GM12878 (cell line): ENCODE measurements around the gene CLASP1.

Experiments
- ASH2L ChIP-seq: fragments of 300-600, 200-600 bp; sonication (generic); IDR thresholded peaks from 2 replicates; pipeline ENCODE4 v1.6.1; 2017; ENCODE audit warnings: low read depth, mild to moderate bottlenecking, borderline replicate concordance
- ATF2 ChIP-seq: IDR thresholded peaks from 2 replicates; pipeline ENCODE4 v1.6.1; 2012; ENCODE audit warnings: low read length, inconsistent platforms
- MTA3 ChIP-seq: IDR thresholded peaks from 2 replicates; pipeline ENCODE4 v1.6.1; 2012; ENCODE audit warnings: low read length, inconsistent platforms, borderline replicate concordance
- POLR2A ChIP-seq: IDR thresholded peaks from 2 replicates; pipeline ENCODE4 v1.6.1; 2011; ENCODE audit warnings: low read depth, mild to moderate bottlenecking, low read length
- RAD21 ChIP-seq: IDR thresholded peaks from 2 replicates; pipeline ENCODE4 v1.6.1; 2011; ENCODE audit warnings: mild to moderate bottlenecking, low read depth, low read length, moderate library complexity; ENCODE audit not compliant: insufficient read depth
- RB1 ChIP-seq: fragments of 450-650 bp; formaldehyde crosslinking; IDR thresholded peaks from 2 replicates; pipeline ENCODE4 v1.6.1; 2017; ENCODE audit warnings: mild to moderate bottlenecking, borderline replicate concordance
- RCOR1 ChIP-seq: conservative IDR thresholded peaks from 2 replicates; pipeline ENCODE4 v1.6.1; 2012; ENCODE audit warnings: low read depth, low read length, improper control_type of control experiment
- ZNF274 ChIP-seq: IDR thresholded peaks from one replicate; pipeline ENCODE4 v1.8.0; 2011; ENCODE audit not compliant: insufficient read length, insufficient read depth
- TF ChIP-seq, protein P1 (sequence below), 3 experiments: IDR thresholded peaks in 2 of 3; conservative IDR thresholded peaks in 1 of 3; 2 replicates each; pipeline ENCODE4 v1.5.1; 2011; ENCODE audit warnings: low read depth in 3 of 3, low read length in 3 of 3, mild to moderate bottlenecking in 3 of 3, control low read depth in 2 of 3, moderate library complexity in 2 of 3, inconsistent platforms in 1 of 3, mixed read lengths in 1 of 3; ENCODE audit not compliant: control insufficient read depth in 2 of 3, insufficient read depth in 1 of 3; ENCODE audit errors: extremely low read depth in 1 of 3
- TF ChIP-seq, protein P2 (sequence below): IDR thresholded peaks from 2 replicates; pipeline ENCODE4 v1.6.1; 2012; ENCODE audit warnings: low read depth, low read length, improper control_type of control experiment

DNA sequence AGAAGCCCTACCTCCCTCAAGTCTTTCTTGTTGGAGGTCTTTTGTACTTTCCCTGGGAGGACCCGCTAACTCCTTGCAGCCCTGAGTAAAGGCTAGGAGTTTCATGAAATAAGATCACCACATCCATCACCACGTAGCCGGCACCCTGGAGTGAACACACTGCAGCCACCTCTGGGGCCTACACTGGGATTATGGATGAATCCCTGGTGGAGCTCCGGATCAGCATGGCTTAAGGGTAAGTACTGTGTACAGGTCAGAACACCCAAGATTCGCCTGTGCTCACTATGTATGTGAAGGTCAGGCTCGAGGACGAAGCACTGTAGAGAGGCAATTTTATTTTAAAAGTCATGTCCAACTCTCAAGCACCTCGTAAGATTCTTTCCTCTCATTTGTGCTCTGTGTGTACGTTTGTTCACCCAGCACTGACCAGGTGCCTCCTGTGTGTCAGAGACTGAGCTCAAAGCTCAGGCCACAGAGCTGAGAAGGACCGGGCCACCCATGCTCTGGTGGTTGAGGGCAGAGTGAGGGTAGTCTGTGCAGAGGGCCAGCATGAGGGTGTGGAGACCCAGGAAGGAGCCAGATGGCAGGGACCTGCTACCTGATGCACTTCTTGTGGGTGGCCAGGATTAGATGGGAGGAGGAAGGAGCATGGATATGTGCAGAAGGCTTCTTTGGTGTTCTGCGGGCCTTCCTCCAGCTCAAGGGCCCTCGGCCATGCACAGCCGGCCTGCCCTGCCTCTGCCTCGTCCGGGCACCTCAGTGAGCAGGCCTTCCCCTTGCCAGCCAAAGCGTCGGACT lies 297.5 kb downstream of the CLASP1 start:
- no peak for TF ChIP-seq MTA3
- TF ChIP-seq RCOR1: no peak
- TF ChIP-seq, protein P1, sequence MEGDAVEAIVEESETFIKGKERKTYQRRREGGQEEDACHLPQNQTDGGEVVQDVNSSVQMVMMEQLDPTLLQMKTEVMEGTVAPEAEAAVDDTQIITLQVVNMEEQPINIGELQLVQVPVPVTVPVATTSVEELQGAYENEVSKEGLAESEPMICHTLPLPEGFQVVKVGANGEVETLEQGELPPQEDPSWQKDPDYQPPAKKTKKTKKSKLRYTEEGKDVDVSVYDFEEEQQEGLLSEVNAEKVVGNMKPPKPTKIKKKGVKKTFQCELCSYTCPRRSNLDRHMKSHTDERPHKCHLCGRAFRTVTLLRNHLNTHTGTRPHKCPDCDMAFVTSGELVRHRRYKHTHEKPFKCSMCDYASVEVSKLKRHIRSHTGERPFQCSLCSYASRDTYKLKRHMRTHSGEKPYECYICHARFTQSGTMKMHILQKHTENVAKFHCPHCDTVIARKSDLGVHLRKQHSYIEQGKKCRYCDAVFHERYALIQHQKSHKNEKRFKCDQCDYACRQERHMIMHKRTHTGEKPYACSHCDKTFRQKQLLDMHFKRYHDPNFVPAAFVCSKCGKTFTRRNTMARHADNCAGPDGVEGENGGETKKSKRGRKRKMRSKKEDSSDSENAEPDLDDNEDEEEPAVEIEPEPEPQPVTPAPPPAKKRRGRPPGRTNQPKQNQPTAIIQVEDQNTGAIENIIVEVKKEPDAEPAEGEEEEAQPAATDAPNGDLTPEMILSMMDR (IDR thresholded peaks at IDR 0.05 in 2 of 3, conservative IDR thresholded peaks at IDR 0.05 in 1 of 3; ENCODE audit: control insufficient read depth in 2 of 3, extremely low read depth in 1 of 3, insufficient read depth in 1 of 3, low read depth in 3 of 3, low read length in 3 of 3): no peak
- TF ChIP-seq RAD21: no peak
- no peak for TF ChIP-seq POLR2A
- no peak for TF ChIP-seq RB1
- TF ChIP-seq ATF2: no peak
- TF ChIP-seq ZNF274: no peak
- TF ChIP-seq, protein P2, sequence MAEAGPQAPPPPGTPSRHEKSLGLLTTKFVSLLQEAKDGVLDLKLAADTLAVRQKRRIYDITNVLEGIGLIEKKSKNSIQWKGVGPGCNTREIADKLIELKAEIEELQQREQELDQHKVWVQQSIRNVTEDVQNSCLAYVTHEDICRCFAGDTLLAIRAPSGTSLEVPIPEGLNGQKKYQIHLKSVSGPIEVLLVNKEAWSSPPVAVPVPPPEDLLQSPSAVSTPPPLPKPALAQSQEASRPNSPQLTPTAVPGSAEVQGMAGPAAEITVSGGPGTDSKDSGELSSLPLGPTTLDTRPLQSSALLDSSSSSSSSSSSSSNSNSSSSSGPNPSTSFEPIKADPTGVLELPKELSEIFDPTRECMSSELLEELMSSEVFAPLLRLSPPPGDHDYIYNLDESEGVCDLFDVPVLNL: no peak
- TF ChIP-seq ASH2L: no peak
